Mucosa of descending colon (tissue), 3 donors: ENCODE results near the gene DNM3. TPM values are rescaled to one million over a fixed set of nuclear protein-coding genes. Genes with fewer than 3 reads are reported as not detected.

ENCODE experiments used
- ATAC-seq: fragments of 200-7000 bp; cut with Tn5 transposase; one replicate; pipeline ENCODE4 v1.9.1; 2020; ENCODE audit warnings: mild to moderate bottlenecking, moderate library complexity
- DNase-seq, 3 donors: peaks; one replicate each; pipeline ENCODE4 v3.0.0-alpha.2; 2020
- H3K36me3 ChIP-seq: fragments of 200-600 bp; one replicate; pipeline ENCODE4 v1.8.0; 2021; ENCODE audit warnings: low read depth, mild to moderate bottlenecking
- H3K4me1 ChIP-seq: fragments of 200-600 bp; one replicate; pipeline ENCODE4 v1.8.0; 2021; ENCODE audit warnings: low read depth, mild to moderate bottlenecking
- H3K4me3 ChIP-seq: fragments of 200-600 bp; one replicate; pipeline ENCODE4 v1.8.0; 2021; ENCODE audit warnings: mild to moderate bottlenecking
- H3K9me3 ChIP-seq: fragments of 200-600 bp; one replicate; pipeline ENCODE4 v1.8.0; 2021; ENCODE audit warnings: mild to moderate bottlenecking
- intact Hi-C, 2 donors: fragments of 100-400 bp; cut with DNase I in 1 of 2; cut with micrococcal nuclease in 1 of 2; formaldehyde crosslinking; loops; one replicate each; pipeline versions ENCODE4 v1.11.0 to v1.11.1; 2022; cut with DNase I, micrococcal nuclease
- total RNA-seq, 3 donors: library from RNA; stranded (reverse); fragmentation: NEBNext Ultra II Directional in 2 of 3; extraction: Animal tissue kit (Norgen Biotek cat#: 25700) in 2 of 3; gene quantifications; one replicate each; pipeline versions ENCODE4 v1.2.1 to v1.2.4, GENCODE V29; 2021 to 2023
- TF ChIP-seq, protein P1 (sequence below): fragments of 200-600 bp; IDR thresholded peaks from one replicate; pipeline ENCODE4 v1.8.0; 2022; ENCODE audit warnings: antibody characterized with exemption, mild to moderate bottlenecking
- donor health status: DM: no; HTN: no; CAD: no; lungs with moderate emphysema.
- donor health status: DM: no; HTN: no; CAD: no.
- donor health status: DM: no; HTN: yes; CAD: no.

The DNM3 gene
- total RNA-seq, 3 donors from 2014 or later = 1.4 to 6.4 (median 2.1) TPM

- H3K4me3 ChIP-seq = no peak overlapping the region
- TF ChIP-seq, protein P1, sequence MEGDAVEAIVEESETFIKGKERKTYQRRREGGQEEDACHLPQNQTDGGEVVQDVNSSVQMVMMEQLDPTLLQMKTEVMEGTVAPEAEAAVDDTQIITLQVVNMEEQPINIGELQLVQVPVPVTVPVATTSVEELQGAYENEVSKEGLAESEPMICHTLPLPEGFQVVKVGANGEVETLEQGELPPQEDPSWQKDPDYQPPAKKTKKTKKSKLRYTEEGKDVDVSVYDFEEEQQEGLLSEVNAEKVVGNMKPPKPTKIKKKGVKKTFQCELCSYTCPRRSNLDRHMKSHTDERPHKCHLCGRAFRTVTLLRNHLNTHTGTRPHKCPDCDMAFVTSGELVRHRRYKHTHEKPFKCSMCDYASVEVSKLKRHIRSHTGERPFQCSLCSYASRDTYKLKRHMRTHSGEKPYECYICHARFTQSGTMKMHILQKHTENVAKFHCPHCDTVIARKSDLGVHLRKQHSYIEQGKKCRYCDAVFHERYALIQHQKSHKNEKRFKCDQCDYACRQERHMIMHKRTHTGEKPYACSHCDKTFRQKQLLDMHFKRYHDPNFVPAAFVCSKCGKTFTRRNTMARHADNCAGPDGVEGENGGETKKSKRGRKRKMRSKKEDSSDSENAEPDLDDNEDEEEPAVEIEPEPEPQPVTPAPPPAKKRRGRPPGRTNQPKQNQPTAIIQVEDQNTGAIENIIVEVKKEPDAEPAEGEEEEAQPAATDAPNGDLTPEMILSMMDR = no peak
- DNase-seq = no peak
- no peak for ATAC-seq
- no peaks in the 10 kb centered on the region for H3K9me3 ChIP-seq
- intact Hi-C loops = no loop called here
- no peaks in the 10 kb centered on the region for H3K36me3 ChIP-seq
- no peaks in the 10 kb centered on the region for H3K4me1 ChIP-seq
Observed at GRCh38 chr1:171898941-171899340, 57.6 kb downstream of the DNM3 start.

DNA sequence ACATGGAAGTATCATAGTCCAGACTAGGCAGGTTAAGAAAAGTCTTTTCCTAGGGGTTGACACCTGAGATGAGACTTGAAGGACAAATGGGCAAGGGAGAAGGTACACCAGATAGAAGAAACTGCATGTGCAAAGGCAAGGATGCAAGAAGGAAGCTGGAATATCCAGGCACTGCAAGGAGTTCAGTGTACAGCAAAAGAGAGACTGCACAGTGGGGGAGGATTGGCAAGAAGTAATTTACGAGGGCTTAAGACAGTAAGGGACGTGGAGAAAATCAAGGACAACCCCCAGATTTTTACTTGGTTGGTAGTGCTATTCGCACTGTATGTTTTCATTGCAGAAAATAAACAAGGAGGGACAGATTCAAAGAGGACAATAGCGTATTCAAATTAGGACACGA lies 58.5 kb downstream of the DNM3 start:
- Histone ChIP-seq H3K4me3 (no peak overlapping the region), H3K36me3 (no peaks in the 10 kb centered on the region), H3K9me3 (no peaks in the 10 kb centered on the region), H3K4me1 (no peaks in the 10 kb centered on the region)
- no peak for ATAC-seq
- intact Hi-C loops = no loop called here
- TF ChIP-seq, protein P1 = no peak
- no peak for DNase-seq

- no peaks in the 10 kb centered on the region for H3K9me3 ChIP-seq
- TF ChIP-seq, protein P1 = no peak
- no peaks in the 10 kb centered on the region for H3K36me3 ChIP-seq
- intact Hi-C loops = no loop called here
- H3K4me1 ChIP-seq = no peaks in the 10 kb centered on the region
- ATAC-seq (no peak), DNase-seq (no peak)
- H3K4me3 ChIP-seq = no peak overlapping the region
Observed at GRCh38 chr1:171901245-171901644, 59.9 kb downstream of the DNM3 start.

- intact Hi-C loops = no loop called here
- Histone ChIP-seq H3K9me3 (no peaks in the 10 kb centered on the region), H3K36me3 (no peaks in the 10 kb centered on the region), H3K4me3 (no peak overlapping the region), H3K4me1 (no peaks in the 10 kb centered on the region)
- DNase-seq (no peak), ATAC-seq (no peak)
- TF ChIP-seq, protein P1 = no peak
Observed at GRCh38 chr1:171902527-171902926, 61.2 kb downstream of the DNM3 start.

DNA sequence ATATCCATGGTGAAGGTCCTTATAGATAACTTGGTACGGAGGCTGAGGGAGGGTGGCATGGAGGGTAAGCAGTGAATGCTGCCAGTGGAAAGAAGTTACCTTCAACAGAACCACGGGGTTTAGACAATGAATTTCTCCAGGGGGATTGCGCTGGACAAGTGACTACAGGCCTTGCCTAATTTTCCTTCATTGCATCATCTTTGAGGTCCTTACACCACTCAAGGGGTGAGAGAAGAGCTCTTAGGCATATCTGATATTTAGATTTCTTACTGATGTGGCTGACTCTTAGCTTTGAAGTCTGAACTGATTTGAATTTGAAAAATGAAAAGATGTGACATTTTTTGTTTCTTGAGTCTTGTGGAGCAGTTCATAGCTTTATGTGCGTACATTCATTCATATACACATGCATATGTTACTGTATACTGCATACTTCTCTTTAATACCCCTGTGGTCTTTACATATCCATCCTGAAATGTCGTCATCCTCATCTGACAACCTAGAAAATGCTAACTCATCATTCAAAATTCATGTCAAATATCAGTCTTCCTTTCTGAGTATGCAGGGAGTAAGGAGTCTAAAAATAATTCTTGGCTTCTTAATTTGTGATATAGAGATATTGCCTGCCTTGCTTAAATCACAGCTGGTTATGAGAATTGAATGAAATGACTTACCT lies 63.6 kb downstream of the DNM3 start:
- intact Hi-C loops = no loop called here
- H3K36me3 ChIP-seq = no peaks in the 10 kb centered on the region
- ATAC-seq (no peak), DNase-seq (no peak)
- TF ChIP-seq, protein P1 = no peak
- no peaks in the 10 kb centered on the region for H3K4me1 ChIP-seq
- no peaks in the 10 kb centered on the region for H3K9me3 ChIP-seq
- no peak overlapping the region for H3K4me3 ChIP-seq

DNA sequence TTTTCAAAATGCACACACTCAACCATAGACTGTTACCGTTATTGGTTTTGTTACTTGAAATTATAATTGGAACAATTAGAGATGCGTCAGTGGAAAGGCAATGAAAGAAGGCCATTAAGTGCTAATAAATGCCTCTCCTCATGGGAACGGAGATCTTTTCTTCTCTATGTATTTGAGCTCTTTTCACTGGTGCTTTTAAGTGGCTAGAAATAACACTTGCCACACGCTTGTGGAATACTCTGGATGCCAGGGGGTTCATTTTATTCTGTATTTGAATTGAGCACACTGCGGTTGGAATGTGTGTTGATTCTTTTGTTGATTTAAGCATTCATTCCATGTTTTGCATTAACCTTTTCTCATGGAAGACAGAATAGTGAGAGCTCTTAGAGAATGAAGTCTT lies 68.4 kb downstream of the DNM3 start:
- Histone ChIP-seq H3K4me1 (peaks cover 6% of the 10 kb centered on the region), H3K9me3 (no peaks in the 10 kb centered on the region), H3K4me3 (no peak overlapping the region), H3K36me3 (no peaks in the 10 kb centered on the region)
- TF ChIP-seq, protein P1 = no peak
- DNase-seq (no peak), ATAC-seq (no peak)
- intact Hi-C loops = no loop called here
